Activated naive CD8-positive, alpha-beta T cell treated with anti-CD3 and anti-CD28 coated beads for 36 hours (primary cell): ENCODE results near the gene MAF. TPM values are rescaled to one million over a fixed set of nuclear protein-coding genes. Genes with fewer than 3 reads are reported as not detected.

ENCODE experiments used
- DNase-seq: peaks from one replicate; pipeline ENCODE4 v3.0.0; 2021
- H3K27ac Mint-ChIP-seq: one replicate; pipeline ENCODE4 v1.8.0; 2022; ENCODE audit warnings: mild to moderate bottlenecking, moderate library complexity, mixed read lengths
- H3K27me3 Mint-ChIP-seq: one replicate; pipeline ENCODE4 v1.8.0; 2022; ENCODE audit warnings: mild to moderate bottlenecking, mixed read lengths
- H3K36me3 Mint-ChIP-seq: one replicate; pipeline ENCODE4 v1.8.0; 2021; ENCODE audit warnings: mild to moderate bottlenecking, mixed read lengths
- H3K4me1 Mint-ChIP-seq: one replicate; pipeline ENCODE4 v1.8.0; 2021; ENCODE audit warnings: mixed read lengths
- H3K4me3 Mint-ChIP-seq: one replicate; pipeline ENCODE4 v1.8.0; 2022; ENCODE audit warnings: mild to moderate bottlenecking, moderate library complexity, mixed read lengths
- H3K9me3 Mint-ChIP-seq: one replicate; pipeline ENCODE4 v1.8.0; 2022; ENCODE audit warnings: mixed read lengths
- total RNA-seq, 2 experiments: library from RNA; stranded (reverse); gene quantifications; one replicate each; pipeline ENCODE4 v1.2.3, GENCODE V29; 2021

Gene MAF
- total RNA-seq, 2 experiments from 2014 or later: 0.36 to 0.54 TPM

GRCh38 chr16:79601092-79601930 lies 774 bp upstream of the MAF start:
- Mint-ChIP-seq H3K27me3 (peaks cover 80% of the 10 kb centered on the region), H3K9me3 (no peaks in the 10 kb centered on the region), H3K4me1 (peaks cover 19% of the 10 kb centered on the region), H3K36me3 (no peaks in the 10 kb centered on the region), H3K4me3 (peak overlapping the region; percentile 52), H3K27ac (no peak overlapping the region)
- DNase-seq: no peak

GRCh38 chr16:79599837-79600637 lies 500 bp downstream of the MAF start:
- no peak overlapping the region for H3K27ac Mint-ChIP-seq
- H3K36me3 Mint-ChIP-seq: no peaks in the 10 kb centered on the region
- no peaks in the 10 kb centered on the region for H3K9me3 Mint-ChIP-seq
- peak overlapping the region; percentile 79 for H3K4me3 Mint-ChIP-seq
- no peak for DNase-seq
- peaks cover 19% of the 10 kb centered on the region for H3K4me1 Mint-ChIP-seq
- peaks cover 79% of the 10 kb centered on the region for H3K27me3 Mint-ChIP-seq

GRCh38 chr16:79599256-79599836 lies 1.2 kb downstream of the MAF start:
- no peak overlapping the region for H3K27ac Mint-ChIP-seq
- no peaks in the 10 kb centered on the region for H3K36me3 Mint-ChIP-seq
- no peak for DNase-seq

GRCh38 chr16:79598348-79599181 lies 2.0 kb downstream of the MAF start:
- H3K36me3 Mint-ChIP-seq: no peaks in the 10 kb centered on the region
- H3K27ac Mint-ChIP-seq: no peak overlapping the region
- H3K4me1 Mint-ChIP-seq: peaks cover 19% of the 10 kb centered on the region
- no peaks in the 10 kb centered on the region for H3K9me3 Mint-ChIP-seq
- H3K27me3 Mint-ChIP-seq: peaks cover 76% of the 10 kb centered on the region
- DNase-seq: no peak
- peak overlapping the region; percentile 22 for H3K4me3 Mint-ChIP-seq

More at GRCh38 chr16:79599256-79599836, 1.2 kb downstream of the MAF start:
- Mint-ChIP-seq H3K4me1 (peaks cover 19% of the 10 kb centered on the region), H3K27me3 (peaks cover 78% of the 10 kb centered on the region), H3K9me3 (no peaks in the 10 kb centered on the region), H3K4me3 (peak overlapping the region; percentile 53)

GRCh38 chr16:79598063-79598347 lies 2.5 kb downstream of the MAF start:
- Mint-ChIP-seq H3K27ac (no peak overlapping the region), H3K9me3 (no peaks in the 10 kb centered on the region), H3K4me1 (peaks cover 19% of the 10 kb centered on the region), H3K27me3 (peaks cover 80% of the 10 kb centered on the region), H3K4me3 (peak overlapping the region; percentile 22), H3K36me3 (no peaks in the 10 kb centered on the region)
- no peak for DNase-seq

- no peaks in the 10 kb centered on the region for H3K9me3 Mint-ChIP-seq
Measured at GRCh38 chr16:79597277-79598062, 3.1 kb downstream of the MAF start.

GRCh38 chr16:79595931-79596450 lies 4.5 kb downstream of the MAF start:
- Mint-ChIP-seq H3K36me3 (no peaks in the 10 kb centered on the region), H3K27me3 (peaks cover 80% of the 10 kb centered on the region), H3K4me3 (no peak overlapping the region), H3K9me3 (no peaks in the 10 kb centered on the region), H3K27ac (no peak overlapping the region), H3K4me1 (peaks cover 10% of the 10 kb centered on the region)
- DNase-seq: no peak

More at GRCh38 chr16:79597277-79598062, 3.1 kb downstream of the MAF start:
- H3K4me3 Mint-ChIP-seq: no peak overlapping the region
- H3K27ac Mint-ChIP-seq: no peak overlapping the region
- no peak for DNase-seq
- peaks cover 19% of the 10 kb centered on the region for H3K4me1 Mint-ChIP-seq
- H3K27me3 Mint-ChIP-seq: peaks cover 80% of the 10 kb centered on the region
- no peaks in the 10 kb centered on the region for H3K36me3 Mint-ChIP-seq

- H3K27me3 Mint-ChIP-seq: peaks cover 80% of the 10 kb centered on the region
- H3K4me1 Mint-ChIP-seq: peaks cover 5% of the 10 kb centered on the region
- no peak for DNase-seq
- no peak overlapping the region for H3K4me3 Mint-ChIP-seq
- H3K9me3 Mint-ChIP-seq: no peaks in the 10 kb centered on the region
- H3K27ac Mint-ChIP-seq: no peak overlapping the region
- no peaks in the 10 kb centered on the region for H3K36me3 Mint-ChIP-seq
Measured at GRCh38 chr16:79595231-79595641, 5.3 kb downstream of the MAF start.

GRCh38 chr16:79593754-79594153 lies 6.8 kb downstream of the MAF start:
- Mint-ChIP-seq H3K36me3 (no peaks in the 10 kb centered on the region), H3K4me3 (no peak overlapping the region), H3K4me1 (peaks cover 2% of the 10 kb centered on the region), H3K27me3 (peaks cover 82% of the 10 kb centered on the region), H3K9me3 (no peaks in the 10 kb centered on the region), H3K27ac (no peak overlapping the region)
- DNase-seq: no peak

GRCh38 chr16:79593074-79593531 lies 7.4 kb downstream of the MAF start:
- H3K9me3 Mint-ChIP-seq: no peaks in the 10 kb centered on the region
- no peak overlapping the region for H3K4me3 Mint-ChIP-seq
- H3K27ac Mint-ChIP-seq: no peak overlapping the region
- H3K4me1 Mint-ChIP-seq: no peaks in the 10 kb centered on the region
- no peaks in the 10 kb centered on the region for H3K36me3 Mint-ChIP-seq
- no peak for DNase-seq
- H3K27me3 Mint-ChIP-seq: peaks cover 82% of the 10 kb centered on the region

GRCh38 chr16:79592186-79592585 lies 8.4 kb downstream of the MAF start:
- no peaks in the 10 kb centered on the region for H3K9me3 Mint-ChIP-seq
- peaks cover 80% of the 10 kb centered on the region for H3K27me3 Mint-ChIP-seq
- no peaks in the 10 kb centered on the region for H3K36me3 Mint-ChIP-seq
- H3K27ac Mint-ChIP-seq: no peak overlapping the region
- no peaks in the 10 kb centered on the region for H3K4me1 Mint-ChIP-seq
- H3K4me3 Mint-ChIP-seq: no peak overlapping the region
- DNase-seq: no peak

- peaks cover 71% of the 10 kb centered on the region for H3K27me3 Mint-ChIP-seq
- no peak overlapping the region for H3K27ac Mint-ChIP-seq
- DNase-seq: no peak
- H3K4me3 Mint-ChIP-seq: no peak overlapping the region
- H3K4me1 Mint-ChIP-seq: no peaks in the 10 kb centered on the region
- no peaks in the 10 kb centered on the region for H3K36me3 Mint-ChIP-seq
- H3K9me3 Mint-ChIP-seq: no peaks in the 10 kb centered on the region
Measured at GRCh38 chr16:79589601-79590102, 10.9 kb downstream of the MAF start.

GRCh38 chr16:79587897-79588296 lies 12.6 kb downstream of the MAF start:
- Mint-ChIP-seq H3K27me3 (peaks cover 59% of the 10 kb centered on the region), H3K27ac (no peak overlapping the region), H3K4me3 (no peak overlapping the region), H3K4me1 (no peaks in the 10 kb centered on the region), H3K9me3 (no peaks in the 10 kb centered on the region), H3K36me3 (no peaks in the 10 kb centered on the region)
- DNase-seq: no peak

- Mint-ChIP-seq H3K27ac (no peak overlapping the region), H3K27me3 (peaks cover 53% of the 10 kb centered on the region), H3K4me3 (no peak overlapping the region), H3K9me3 (no peaks in the 10 kb centered on the region), H3K4me1 (no peaks in the 10 kb centered on the region), H3K36me3 (no peaks in the 10 kb centered on the region)
- no peak for DNase-seq
Measured at GRCh38 chr16:79587296-79587695, 13.2 kb downstream of the MAF start.
